MCF 10A (cell line): ENCODE results near the gene R3HDM4. TPM values are rescaled to one million over a fixed set of nuclear protein-coding genes. Genes with fewer than 3 reads are reported as not detected.

Experiments
- BruUV-seq: library from RNA; stranded (reverse); fragments of 400-500 nt; replicated peaks from 2 replicates; lab custom pipeline; 2021; lab: Mats Ljungman, UMichigan
- CTCF ChIA-PET: fragments of 300-600 bp; sonication (Branson Sonifier 250); formaldehyde crosslinking; extraction: SDS; loops from one replicate; lab custom pipeline; 2021; ENCODE audit warnings: antibody characterized with exemption, inconsistent platforms; lab: Yijun Ruan, JAX
- POLR2A ChIA-PET: fragments of 300-600, 350-650 bp; sonication (Branson Sonifier 250); formaldehyde crosslinking; extraction: SDS; loops from one replicate; lab custom pipeline; 2020; ENCODE audit warnings: antibody characterized with exemption, inconsistent platforms; lab: Yijun Ruan, JAX
- DNase-seq: peaks from one replicate; pipeline ENCODE4 v3.0.0-alpha.2; 2018; ENCODE audit not compliant: unreplicated experiment
- H3K27ac Mint-ChIP-seq: one replicate; pipeline ENCODE4 v1.8.0; 2022; ENCODE audit warnings: mild to moderate bottlenecking, low read depth, mixed read lengths; ENCODE audit not compliant: unreplicated experiment
- H3K27me3 Mint-ChIP-seq: one replicate; pipeline ENCODE4 v1.8.0; 2022; ENCODE audit warnings: mixed read lengths; ENCODE audit not compliant: insufficient read depth, unreplicated experiment
- H3K36me3 Mint-ChIP-seq: one replicate; pipeline ENCODE4 v1.8.0; 2022; ENCODE audit warnings: mild to moderate bottlenecking, moderate library complexity, mixed read lengths; ENCODE audit not compliant: insufficient read depth, unreplicated experiment
- H3K4me1 Mint-ChIP-seq: one replicate; pipeline ENCODE4 v1.8.0; 2022; ENCODE audit warnings: mixed read lengths; ENCODE audit not compliant: insufficient read depth, unreplicated experiment
- H3K4me3 Mint-ChIP-seq: one replicate; pipeline ENCODE4 v1.8.0; 2022; ENCODE audit warnings: mild to moderate bottlenecking, moderate library complexity, mixed read lengths; ENCODE audit not compliant: unreplicated experiment
- H3K9me3 Mint-ChIP-seq: one replicate; pipeline ENCODE4 v1.8.0; 2022; ENCODE audit warnings: mixed read lengths; ENCODE audit not compliant: unreplicated experiment
- CTCF ChIP-seq: fragments of 200-600 bp; IDR thresholded peaks from one replicate; pipeline ENCODE4 v1.8.0; 2022; ENCODE audit warnings: antibody characterized with exemption, mild to moderate bottlenecking; ENCODE audit not compliant: unreplicated experiment
- intact Hi-C: fragments of 100-400 bp; cut with micrococcal nuclease; formaldehyde crosslinking; loops from 2 replicates; pipeline ENCODE4 v1.14.1; 2022
- total RNA-seq: library from RNA; stranded (reverse); gene quantifications from 2 replicates; pipeline ENCODE4 v1.2.3, GENCODE V29; 2022

The R3HDM4 gene
- total RNA-seq, 1 experiment from 2014 or later = 73.6 TPM

- peaks cover 5% of the 10 kb centered on the region for H3K36me3 Mint-ChIP-seq
- H3K4me1 Mint-ChIP-seq = peaks cover 8% of the 10 kb centered on the region
- H3K9me3 Mint-ChIP-seq = no peaks in the 10 kb centered on the region
- POLR2A ChIA-PET = no interaction called here
- no peaks in the 10 kb centered on the region for H3K27me3 Mint-ChIP-seq
- intact Hi-C loops = no loop called here
- no peak for TF ChIP-seq CTCF
- H3K4me3 Mint-ChIP-seq = no peak overlapping the region
- CTCF ChIA-PET = no interaction called here
- DNase-seq = no peak
- no TSS peak for BruUV-seq
- H3K27ac Mint-ChIP-seq = no peak overlapping the region
Observed at GRCh38 chr19:947090-947706, 34.2 kb upstream of the R3HDM4 start.

GRCh38 chr19:945401-946252, 32.6 kb upstream of the R3HDM4 start:
- BruUV-seq = no TSS peak
- H3K27ac Mint-ChIP-seq = no peak overlapping the region
- no peaks in the 10 kb centered on the region for H3K9me3 Mint-ChIP-seq
- peaks cover 15% of the 10 kb centered on the region for H3K36me3 Mint-ChIP-seq
- POLR2A ChIA-PET = interaction anchor here (1.3 kb wide), 1 partner anchor 39 kb away, joined by 5 read pairs; no protein-coding TSS in a partner anchor
- no peak for TF ChIP-seq CTCF
- CTCF ChIA-PET = no interaction called here
- no peaks in the 10 kb centered on the region for H3K27me3 Mint-ChIP-seq
- no peak overlapping the region for H3K4me3 Mint-ChIP-seq
- peaks cover 14% of the 10 kb centered on the region for H3K4me1 Mint-ChIP-seq
- intact Hi-C loops = no loop called here
- DNase-seq = no peak

GRCh38 chr19:944663-945241, 31.7 kb upstream of the R3HDM4 start:
- BruUV-seq = no TSS peak
- no peak overlapping the region for H3K4me3 Mint-ChIP-seq
- no peak for TF ChIP-seq CTCF
- peaks cover 22% of the 10 kb centered on the region for H3K4me1 Mint-ChIP-seq
- CTCF ChIA-PET = no interaction called here
- intact Hi-C loops = no loop called here
- no peak for DNase-seq
- no peak overlapping the region for H3K27ac Mint-ChIP-seq
- peaks cover 15% of the 10 kb centered on the region for H3K36me3 Mint-ChIP-seq
- no peaks in the 10 kb centered on the region for H3K27me3 Mint-ChIP-seq
- no peaks in the 10 kb centered on the region for H3K9me3 Mint-ChIP-seq
- POLR2A ChIA-PET = interaction anchor here (1.3 kb wide), 1 partner anchor 40 kb away, joined by 5 read pairs; no protein-coding TSS in a partner anchor

- no peak for TF ChIP-seq CTCF
- ChIA-PET POLR2A (interaction anchor here (1.3 kb wide), 1 partner anchor 40 kb away, joined by 5 read pairs; no protein-coding TSS in a partner anchor), CTCF (no interaction called here)
- H3K27me3 Mint-ChIP-seq = no peaks in the 10 kb centered on the region
- H3K27ac Mint-ChIP-seq = no peak overlapping the region
- peaks cover 15% of the 10 kb centered on the region for H3K36me3 Mint-ChIP-seq
- intact Hi-C loops = no loop called here
- H3K9me3 Mint-ChIP-seq = no peaks in the 10 kb centered on the region
- BruUV-seq = no TSS peak
- DNase-seq = no peak
- peaks cover 23% of the 10 kb centered on the region for H3K4me1 Mint-ChIP-seq
- no peak overlapping the region for H3K4me3 Mint-ChIP-seq
Observed at GRCh38 chr19:944171-944567, 31.1 kb upstream of the R3HDM4 start.
